Hindlimb muscle (tissue), 1 donor: ENCODE results near the gene WDR82. TPM values are rescaled to one million over a fixed set of nuclear protein-coding genes. Genes with fewer than 3 reads are reported as not detected.

ENCODE experiments used
- DNase-seq: peaks from one replicate; pipeline ENCODE4 v3.0.0-alpha.2; 2013
- polyA plus RNA-seq: library from polyadenylated mRNA; unstranded; fragments of 120-200 nt; gene quantifications from one replicate; pipeline ENCODE4 v1.2.1, GENCODE V29; 2013; ENCODE audit not compliant: insufficient read length

The WDR82 gene
- polyA plus RNA-seq, 1 donor, result 86.0 TPM

- no peak for DNase-seq
These were observed 42.0 kb downstream of the WDR82 start for GRCh38 chr3:52236424-52236886.

- no peak for DNase-seq
These were observed 43.7 kb downstream of the WDR82 start for GRCh38 chr3:52234516-52235447.

GRCh38 chr3:52233968-52234367, 44.5 kb downstream of the WDR82 start:
- DNase-seq, result no peak

- DNase-seq, result no peak
These were observed 45.3 kb downstream of the WDR82 start for GRCh38 chr3:52233108-52233591.

- no peak for DNase-seq
These were observed 46.0 kb downstream of the WDR82 start for GRCh38 chr3:52232279-52233107.

GRCh38 chr3:52231502-52232278, 46.8 kb downstream of the WDR82 start:
- no peak for DNase-seq

- no peak for DNase-seq
These were observed 47.5 kb downstream of the WDR82 start for GRCh38 chr3:52230889-52231499.

GRCh38 chr3:52230461-52230860, 48.0 kb downstream of the WDR82 start:
- no peak for DNase-seq

GRCh38 chr3:52229656-52230055, 48.8 kb downstream of the WDR82 start:
- DNase-seq, result no peak

- DNase-seq, result no peak
These were observed 49.6 kb downstream of the WDR82 start for GRCh38 chr3:52228751-52229291.

- DNase-seq, result no peak
These were observed 50.2 kb downstream of the WDR82 start for GRCh38 chr3:52228266-52228665.

GRCh38 chr3:52227766-52228165, 50.7 kb downstream of the WDR82 start:
- no peak for DNase-seq

- DNase-seq, result no peak
These were observed 51.3 kb downstream of the WDR82 start for GRCh38 chr3:52227117-52227516.

GRCh38 chr3:52226229-52226817, 52.1 kb downstream of the WDR82 start:
- no peak for DNase-seq

GRCh38 chr3:52225452-52226228, 52.8 kb downstream of the WDR82 start, which contains the start of gene TLR9:
Gene TLR9 (minus strand): TSS chr3:52225645. CDS start chr3:52225529, 116 bp downstream.
- no peak for DNase-seq

GRCh38 chr3:52223449-52224408, 54.7 kb downstream of the WDR82 start:
- DNase-seq, result no peak

GRCh38 chr3:52222319-52223221, 55.9 kb downstream of the WDR82 start:
- no peak for DNase-seq
